Loucy (cell line): ENCODE measurements around the gene PPDPF.

Experiments
- H2AFZ ChIP-seq: fragments of 200-600 bp; sonication (generic); 2 replicates; pipeline ENCODE4 v1.6.0; 2016; ENCODE audit warnings: antibody characterized with exemption, mild to moderate bottlenecking, low read length, moderate library complexity
- H3F3A ChIP-seq: fragments of 200-600 bp; 2 replicates; pipeline ENCODE4 v1.6.0; 2016; ENCODE audit warnings: antibody characterized with exemption, low read depth, mild to moderate bottlenecking
- H3K27me3 ChIP-seq: fragments of 200-600 bp; sonication (generic); 2 replicates; pipeline ENCODE4 v1.6.1; 2014; ENCODE audit warnings: low read length, mild to moderate bottlenecking; ENCODE audit not compliant: insufficient read depth, poor library complexity, severe bottlenecking
- H3K36me3 ChIP-seq: fragments of 200-600 bp; sonication (generic); 2 replicates; pipeline ENCODE4 v1.6.1; 2016; ENCODE audit warnings: low read length; ENCODE audit not compliant: insufficient read depth
- H3K4me1 ChIP-seq: fragments of 200-600 bp; sonication (generic); 2 replicates; pipeline ENCODE4 v1.5.1; 2014; ENCODE audit warnings: low read length, mild to moderate bottlenecking; ENCODE audit not compliant: insufficient read depth, poor library complexity, severe bottlenecking
- H3K4me2 ChIP-seq: fragments of 200-600 bp; sonication (generic); 2 replicates; pipeline ENCODE4 v1.6.0; 2014; ENCODE audit warnings: antibody characterized with exemption, low read length, low read depth, mild to moderate bottlenecking; ENCODE audit not compliant: poor library complexity, severe bottlenecking
- H3K4me3 ChIP-seq: fragments of 200-600 bp; sonication (generic); 2 replicates; pipeline ENCODE4 v1.5.1; 2014; ENCODE audit warnings: low read length, mild to moderate bottlenecking, mixed read lengths; ENCODE audit not compliant: poor library complexity, severe bottlenecking
- H3K79me2 ChIP-seq: fragments of 200-600 bp; sonication (generic); 2 replicates; pipeline ENCODE4 v1.6.1; 2014; ENCODE audit warnings: low read length; ENCODE audit not compliant: insufficient read depth
- H3K9ac ChIP-seq: fragments of 200-600 bp; sonication (generic); 2 replicates; pipeline ENCODE4 v1.6.0; 2014; ENCODE audit warnings: mild to moderate bottlenecking, low read depth, low read length, moderate library complexity; ENCODE audit not compliant: poor library complexity, severe bottlenecking
- H3K9me2 ChIP-seq: fragments of 200-600 bp; sonication (generic); replicated peaks from 2 replicates; pipeline ENCODE4 v1.6.1; 2016; ENCODE audit warnings: low read depth, low read length, mixed read lengths
- H3K9me3 ChIP-seq: fragments of 200-600 bp; sonication (generic); 2 replicates; pipeline ENCODE4 v1.6.1; 2014; ENCODE audit warnings: mild to moderate bottlenecking, antibody characterized with exemption, low read length, low read depth; ENCODE audit not compliant: insufficient read depth
- H4K20me1 ChIP-seq: fragments of 200-600 bp; sonication (generic); 2 replicates; pipeline ENCODE4 v1.6.0; 2014; ENCODE audit warnings: antibody characterized with exemption, low read length, mild to moderate bottlenecking; ENCODE audit not compliant: insufficient read depth, poor library complexity, severe bottlenecking
- CTCF ChIP-seq: fragments of 200-600 bp; sonication (generic); conservative IDR thresholded peaks from 2 replicates; pipeline ENCODE4 v1.5.1; 2014; ENCODE audit warnings: mild to moderate bottlenecking, antibody characterized with exemption, low read length
- EZH2phosphoT487 ChIP-seq: fragments of 200-600 bp; IDR thresholded peaks from 2 replicates; pipeline ENCODE4 v1.6.1; 2018; ENCODE audit warnings: antibody characterized with exemption, mild to moderate bottlenecking, moderate library complexity, borderline replicate concordance

PPDPF gene

GRCh38 chr20:63503524-63503923, 17.0 kb upstream of the PPDPF start:
- no peaks in the 10 kb centered on the region for H3K27me3 ChIP-seq
- no peaks in the 10 kb centered on the region for H3K9me2 ChIP-seq
- no peaks in the 10 kb centered on the region for H3F3A ChIP-seq
- H3K9me3 ChIP-seq: no peaks in the 10 kb centered on the region; the same call in 1 of the 2 replicates
- no peak overlapping the region for H3K4me2 ChIP-seq
- no peak overlapping the region for H2AFZ ChIP-seq
- H3K79me2 ChIP-seq: no peaks in the 10 kb centered on the region
- no peak overlapping the region for H3K9ac ChIP-seq
- H3K4me1 ChIP-seq: no peaks in the 10 kb centered on the region
- no peaks in the 10 kb centered on the region for H4K20me1 ChIP-seq
- no peaks in the 10 kb centered on the region for H3K36me3 ChIP-seq
- H3K4me3 ChIP-seq: no peak overlapping the region
- TF ChIP-seq EZH2phosphoT487: no peak
- no peak for TF ChIP-seq CTCF

- H3K4me1 ChIP-seq: no peaks in the 10 kb centered on the region
- no peaks in the 10 kb centered on the region; the same call in 1 of the 2 replicates for H3K9me3 ChIP-seq
- no peak overlapping the region for H3K4me3 ChIP-seq
- no peak overlapping the region for H2AFZ ChIP-seq
- no peaks in the 10 kb centered on the region for H3K9me2 ChIP-seq
- no peaks in the 10 kb centered on the region for H3K79me2 ChIP-seq
- no peak overlapping the region for H3K9ac ChIP-seq
- no peaks in the 10 kb centered on the region for H3K36me3 ChIP-seq
- H3K4me2 ChIP-seq: no peak overlapping the region
- H4K20me1 ChIP-seq: no peaks in the 10 kb centered on the region
- H3K27me3 ChIP-seq: no peaks in the 10 kb centered on the region
- no peaks in the 10 kb centered on the region for H3F3A ChIP-seq
- TF ChIP-seq CTCF: no peak
- no peak for TF ChIP-seq EZH2phosphoT487
These were observed 15.9 kb upstream of the PPDPF start for GRCh38 chr20:63504642-63505041.

- Histone ChIP-seq H3K4me3 (no peak overlapping the region), H3K27me3 (no peaks in the 10 kb centered on the region), H3K79me2 (no peaks in the 10 kb centered on the region), H3K4me1 (no peaks in the 10 kb centered on the region), H4K20me1 (no peaks in the 10 kb centered on the region), H3K4me2 (no peak overlapping the region), H2AFZ (no peak overlapping the region), H3K9me3 (no peaks in the 10 kb centered on the region; the same call in 1 of the 2 replicates), H3K9ac (no peak overlapping the region), H3K9me2 (no peaks in the 10 kb centered on the region), H3F3A (no peaks in the 10 kb centered on the region), H3K36me3 (no peaks in the 10 kb centered on the region)
- TF ChIP-seq EZH2phosphoT487 (no peak), CTCF (no peak)
These were observed 15.3 kb upstream of the PPDPF start for GRCh38 chr20:63505281-63505680.
